Stimulated activated CD8-positive, alpha-beta memory T cell treated with anti-CD3 and anti-CD28 coated beads, Interleukin-7, amount 100 ng/mL, for 1 hour (primary cell): ENCODE measurements around the gene OR6T1.

ENCODE experiments used
- DNase-seq, 2 donors: peaks; one replicate each; pipeline ENCODE4 v3.0.0-alpha.2; 2020; ENCODE audit warnings: low read depth in 2 of 2

Gene OR6T1, protein sequence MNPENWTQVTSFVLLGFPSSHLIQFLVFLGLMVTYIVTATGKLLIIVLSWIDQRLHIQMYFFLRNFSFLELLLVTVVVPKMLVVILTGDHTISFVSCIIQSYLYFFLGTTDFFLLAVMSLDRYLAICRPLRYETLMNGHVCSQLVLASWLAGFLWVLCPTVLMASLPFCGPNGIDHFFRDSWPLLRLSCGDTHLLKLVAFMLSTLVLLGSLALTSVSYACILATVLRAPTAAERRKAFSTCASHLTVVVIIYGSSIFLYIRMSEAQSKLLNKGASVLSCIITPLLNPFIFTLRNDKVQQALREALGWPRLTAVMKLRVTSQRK

DNA sequence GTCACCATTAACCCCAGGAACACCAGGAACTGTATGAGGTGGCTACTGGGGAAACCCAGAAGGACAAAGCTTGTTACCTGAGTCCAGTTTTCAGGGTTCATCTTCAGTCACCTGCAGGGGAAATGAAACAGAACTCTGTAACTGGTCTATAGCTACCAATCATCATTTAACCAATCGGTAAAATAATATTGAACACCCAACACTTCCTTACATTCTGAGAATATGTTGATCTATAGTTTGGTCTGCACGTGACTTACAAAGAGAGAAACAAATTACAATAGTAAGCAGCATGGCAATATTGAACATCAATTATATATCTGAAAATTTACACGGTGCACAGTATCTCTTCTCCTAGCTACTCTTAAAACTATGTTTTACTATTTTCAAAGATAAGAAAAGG lies at the start of gene OR6T1:
Gene OR6T1, minus strand, starts transcription at position 101 of the 400 bp plus-strand sequence. Its CDS starts 0 bp downstream, at position 101.
- DNase-seq, result no peak

DNA sequence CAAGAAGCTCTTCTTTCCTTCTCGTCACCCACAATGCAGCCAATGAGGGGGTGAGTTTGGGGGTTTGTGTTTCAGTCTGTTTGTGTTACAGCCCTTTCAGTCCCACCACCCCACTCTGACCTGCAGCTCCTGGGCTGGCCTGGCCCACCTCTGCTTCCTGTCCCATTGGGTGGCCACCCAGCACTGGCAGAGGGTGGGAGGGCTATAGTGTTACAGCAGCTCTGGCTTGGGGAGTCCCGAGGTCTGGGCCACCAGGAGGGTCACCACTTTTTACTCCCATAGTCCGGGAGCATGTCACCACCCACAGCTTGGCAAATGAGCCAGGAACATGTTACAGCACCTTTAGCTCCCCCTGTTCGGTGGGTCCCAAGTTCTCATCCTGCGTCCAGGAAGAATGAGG lies 35.7 kb upstream of the OR6T1 start:
- DNase-seq, result no peak

DNA sequence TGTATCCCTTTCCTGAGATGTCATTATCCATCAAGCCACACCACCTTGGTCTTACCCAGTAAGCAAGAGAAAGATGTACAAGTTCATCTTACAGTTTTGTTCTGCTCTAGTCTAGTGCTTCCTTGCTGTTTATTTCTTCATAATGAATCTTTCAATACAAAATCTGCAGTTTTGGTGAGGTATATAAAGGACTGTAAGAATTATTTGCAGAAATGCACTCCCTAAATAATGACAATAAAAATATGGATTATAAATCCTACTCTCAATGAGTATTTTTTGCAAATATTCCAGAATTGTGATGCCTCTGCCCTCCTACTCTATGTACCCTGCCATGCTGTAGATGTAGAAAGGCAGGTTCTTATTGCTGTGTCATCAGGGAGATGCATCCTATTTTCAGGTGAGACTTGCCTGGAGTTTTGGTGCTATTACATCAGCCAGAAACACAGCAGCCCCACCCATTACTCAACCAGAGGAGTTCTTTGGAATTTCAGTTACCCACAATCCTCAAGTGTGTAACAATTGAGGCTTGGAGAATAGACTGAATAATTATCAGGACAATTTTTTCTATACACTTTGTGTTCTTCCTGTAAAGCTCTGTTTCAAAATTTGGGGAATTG lies 34.2 kb upstream of the OR6T1 start, which contains the start of gene OR10S1:
Gene OR10S1, minus strand, starts transcription at position 51 of the 617 bp plus-strand sequence. CDS start 117 bp downstream, outside the sequence.
- DNase-seq, result no peak

DNA sequence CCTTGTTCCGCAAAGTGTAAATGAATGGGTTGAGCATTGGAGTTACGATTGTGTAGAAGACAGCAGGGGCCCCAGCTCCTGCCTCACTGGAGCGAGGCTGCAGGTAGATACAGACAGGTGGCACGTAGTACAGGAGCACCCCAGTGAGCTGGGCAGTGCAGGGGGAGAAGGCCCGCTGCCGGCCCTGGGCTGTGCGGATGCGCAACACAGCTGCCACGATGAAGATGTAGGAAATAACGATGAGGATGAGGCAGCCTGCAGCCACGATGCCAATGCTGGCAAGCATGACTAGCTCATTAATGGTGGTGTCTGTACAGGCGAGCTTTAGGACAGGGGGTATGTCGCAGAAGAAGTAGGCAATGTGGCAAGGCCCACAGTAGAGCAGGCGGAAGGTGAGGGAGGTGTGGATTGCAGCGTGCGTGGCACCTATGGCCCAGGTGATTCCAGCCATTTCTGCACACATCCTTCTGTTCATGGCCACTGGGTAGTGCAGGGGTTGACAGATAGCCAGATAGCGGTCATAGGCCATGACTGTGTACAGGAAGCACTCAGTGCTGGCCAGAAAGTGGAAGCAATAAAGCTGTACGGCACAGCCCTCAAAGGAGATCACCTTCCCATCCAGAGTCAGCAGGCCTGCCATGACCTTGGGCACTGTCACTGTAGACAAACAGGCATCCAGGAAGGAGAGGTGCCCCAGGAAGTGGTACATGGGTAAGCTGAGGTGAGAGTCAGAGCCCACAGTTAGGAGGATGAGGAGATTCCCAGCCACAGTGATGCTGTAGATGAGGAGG lies 33.3 kb upstream of the OR6T1 start:
- no peak for DNase-seq

DNA sequence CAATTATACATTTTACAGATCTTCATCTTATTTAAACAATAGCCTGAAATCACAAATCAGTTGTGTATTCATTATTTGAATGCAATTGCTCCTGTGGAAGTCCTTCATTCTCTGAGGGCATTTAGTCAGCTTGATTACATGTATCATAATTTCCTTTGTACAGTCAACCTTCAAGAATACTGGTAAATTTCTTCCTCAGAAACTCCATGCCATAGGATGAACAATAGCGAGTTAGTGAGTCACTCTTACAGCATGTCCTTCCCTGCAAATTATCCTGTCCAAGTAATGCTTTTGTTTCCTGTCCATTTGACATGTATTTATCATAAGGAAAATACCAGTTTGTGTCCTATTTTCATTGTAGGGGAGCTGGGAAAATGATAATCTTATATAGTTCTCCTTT lies 30.2 kb upstream of the OR6T1 start:
- no peak for DNase-seq

DNA sequence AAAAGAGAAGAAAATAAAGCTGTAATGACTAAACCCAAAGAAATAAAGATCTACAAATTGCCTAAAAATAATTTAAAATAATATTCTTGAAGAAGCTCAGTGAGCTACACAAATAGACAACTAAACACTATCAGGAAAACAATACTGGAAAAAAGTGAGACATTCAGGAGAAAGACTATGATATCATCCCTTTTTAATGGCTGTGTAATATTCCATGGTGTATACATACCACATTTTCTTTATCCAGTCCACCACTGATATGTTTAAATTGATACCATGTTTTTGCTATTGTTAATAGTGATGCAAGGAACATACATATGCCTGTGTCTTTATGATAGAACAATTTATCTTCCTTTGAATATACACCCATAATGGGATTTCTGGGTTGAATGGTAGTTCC lies 13.1 kb upstream of the OR6T1 start:
- DNase-seq, result no peak

DNA sequence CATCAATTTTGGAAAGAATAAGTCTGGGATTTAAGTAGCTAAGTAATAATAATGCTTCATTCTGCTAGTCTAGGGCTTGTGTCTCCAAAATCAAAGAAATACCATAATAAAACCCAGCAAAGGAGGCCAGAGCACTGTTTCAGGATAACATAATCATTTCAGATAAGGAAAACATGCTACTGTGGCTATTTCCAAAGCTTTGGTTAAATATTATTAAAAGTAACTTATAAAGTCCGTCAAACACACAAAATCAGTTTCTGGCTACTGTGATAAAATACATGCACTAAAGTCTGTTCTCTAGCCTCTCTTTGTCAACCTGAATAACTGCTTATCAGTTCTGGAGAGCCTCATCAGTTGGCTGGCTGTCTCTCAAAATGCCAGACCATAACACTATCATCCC lies 1.5 kb upstream of the OR6T1 start:
- DNase-seq, result no peak

DNA sequence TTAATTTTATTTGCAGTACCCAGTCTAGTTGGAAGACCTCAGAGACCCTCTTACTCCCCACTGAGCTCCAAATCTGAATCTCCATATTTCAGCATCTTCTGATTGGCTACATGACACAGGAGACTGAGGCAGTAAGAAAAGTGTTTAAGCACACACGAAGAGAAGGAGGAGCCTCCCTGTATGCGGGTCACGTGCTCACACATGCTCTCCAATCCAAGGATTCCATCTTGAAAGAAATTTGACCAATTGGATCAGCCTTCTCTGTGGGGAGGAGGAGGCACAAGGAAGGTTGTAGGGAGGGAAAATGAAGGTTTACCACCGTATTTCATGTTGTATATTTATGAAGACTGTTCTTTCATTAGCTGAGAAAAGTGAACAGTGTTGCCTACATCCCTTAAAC lies 1.2 kb downstream of the OR6T1 start:
- no peak for DNase-seq

DNA sequence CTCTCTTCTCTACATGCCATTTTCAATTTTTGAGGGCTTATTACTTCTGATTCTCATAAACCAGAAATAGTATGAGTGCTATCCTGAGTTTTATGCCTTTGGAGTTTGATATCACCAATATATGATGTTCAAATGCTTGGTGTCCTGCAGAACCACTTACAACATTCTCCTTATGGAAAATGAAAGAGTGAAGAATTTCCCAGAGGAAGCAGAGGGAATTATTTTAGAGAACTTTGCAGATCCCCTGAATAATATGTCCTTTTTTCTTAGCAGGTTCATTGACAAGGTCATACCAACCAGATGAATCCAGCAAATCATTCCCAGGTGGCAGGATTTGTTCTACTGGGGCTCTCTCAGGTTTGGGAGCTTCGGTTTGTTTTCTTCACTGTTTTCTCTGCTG lies 4.3 kb downstream of the OR6T1 start, which contains the start of gene OR4D5:
Gene OR4D5, plus strand, starts transcription at position 301 of the 400 bp plus-strand sequence. Its CDS starts 0 bp downstream, at position 301.
- DNase-seq, result no peak

DNA sequence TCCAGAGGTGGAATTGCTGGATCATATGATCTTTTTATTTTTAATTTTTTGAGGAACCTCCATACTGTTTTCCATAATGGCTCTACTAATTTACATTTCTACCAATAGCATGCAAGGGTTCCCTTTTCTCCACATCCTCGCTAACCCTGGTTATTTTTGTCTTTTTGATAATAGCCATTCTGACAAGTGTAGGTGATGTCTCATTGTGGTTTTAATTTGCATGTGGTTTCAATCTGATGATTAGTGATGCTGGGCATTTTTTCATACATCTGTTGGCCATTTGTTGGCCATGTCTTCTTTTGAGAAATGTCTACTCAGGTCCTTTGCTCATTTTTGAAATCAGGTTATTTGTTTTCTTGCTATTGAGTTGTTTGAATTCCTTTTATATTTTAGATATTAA lies 19.6 kb downstream of the OR6T1 start:
- no peak for DNase-seq

DNA sequence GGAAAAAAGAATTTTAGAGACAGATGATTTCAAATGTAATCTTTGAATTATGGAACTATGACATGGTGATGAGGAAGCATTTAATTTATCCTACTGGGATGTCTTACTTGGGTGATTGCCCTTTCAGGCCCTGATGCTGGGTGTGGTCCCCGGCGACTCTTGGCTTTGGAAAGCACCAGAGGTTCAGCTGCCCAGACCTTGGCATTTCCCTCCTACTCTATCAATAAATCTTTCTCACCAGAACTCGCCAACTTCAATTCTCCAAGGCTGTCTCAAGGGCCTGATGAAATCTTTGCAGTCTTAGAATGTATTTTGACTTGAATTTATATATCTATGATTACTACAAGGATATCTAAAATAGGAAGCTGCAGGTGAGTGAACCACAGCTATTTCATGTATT lies 22.7 kb downstream of the OR6T1 start:
- DNase-seq, result no peak

DNA sequence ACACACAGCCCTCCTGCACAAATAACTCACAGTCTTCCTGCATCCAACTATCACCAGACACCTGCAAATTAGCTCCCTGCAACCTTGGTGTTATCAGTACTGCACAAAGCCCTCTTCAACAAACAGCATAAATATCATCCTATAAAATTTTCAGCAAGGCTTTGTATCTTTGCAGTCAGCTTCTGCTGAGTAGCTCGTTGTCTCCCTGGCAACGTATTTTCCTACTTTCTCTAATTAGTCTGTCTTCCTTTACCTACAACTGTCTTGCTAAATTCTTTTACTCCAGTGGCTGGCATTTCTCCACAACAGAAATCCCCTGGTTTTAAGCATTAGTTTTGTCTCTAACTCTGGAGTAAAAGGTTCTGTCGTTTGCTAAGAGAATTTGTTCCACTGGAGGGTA lies 37.8 kb downstream of the OR6T1 start:
- no peak for DNase-seq

DNA sequence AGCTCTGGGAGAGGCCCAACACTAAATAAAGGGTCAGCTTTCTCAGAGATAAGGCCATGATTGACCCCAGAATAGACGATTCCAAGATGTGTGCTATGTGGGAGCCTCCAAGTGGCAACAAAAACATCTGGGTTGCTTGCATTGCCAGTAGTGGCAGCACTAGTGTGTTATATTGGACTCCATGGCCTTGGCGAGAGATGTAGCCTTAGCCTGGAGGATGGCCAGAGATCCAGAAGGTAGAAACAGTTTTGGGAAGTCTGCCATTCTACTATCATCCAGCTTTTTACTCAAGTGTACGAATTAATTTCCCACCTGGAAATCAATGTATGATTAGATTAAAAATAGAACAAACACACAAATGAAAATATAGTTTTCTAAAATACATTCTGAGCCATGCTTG lies 38.7 kb downstream of the OR6T1 start:
- DNase-seq, result no peak

DNA sequence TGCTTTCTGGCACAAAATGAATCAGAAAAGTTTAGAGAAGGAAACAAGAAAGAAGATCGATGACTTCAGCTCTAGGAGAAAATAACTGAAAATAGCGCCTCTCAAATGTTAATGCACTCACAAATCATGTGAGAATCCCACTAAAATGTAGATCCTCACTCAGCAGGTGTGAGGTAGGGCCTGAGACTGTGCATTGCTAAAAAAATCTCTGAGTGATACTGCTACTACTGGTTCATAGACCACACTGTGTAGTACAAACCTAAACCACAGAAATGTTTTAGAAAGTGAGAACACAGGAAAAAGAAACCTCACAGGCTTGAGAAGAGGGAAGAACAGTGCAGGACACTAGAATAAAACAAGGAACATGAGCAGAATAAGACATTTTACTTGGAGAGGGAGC lies 39.7 kb downstream of the OR6T1 start:
- no peak for DNase-seq

DNA sequence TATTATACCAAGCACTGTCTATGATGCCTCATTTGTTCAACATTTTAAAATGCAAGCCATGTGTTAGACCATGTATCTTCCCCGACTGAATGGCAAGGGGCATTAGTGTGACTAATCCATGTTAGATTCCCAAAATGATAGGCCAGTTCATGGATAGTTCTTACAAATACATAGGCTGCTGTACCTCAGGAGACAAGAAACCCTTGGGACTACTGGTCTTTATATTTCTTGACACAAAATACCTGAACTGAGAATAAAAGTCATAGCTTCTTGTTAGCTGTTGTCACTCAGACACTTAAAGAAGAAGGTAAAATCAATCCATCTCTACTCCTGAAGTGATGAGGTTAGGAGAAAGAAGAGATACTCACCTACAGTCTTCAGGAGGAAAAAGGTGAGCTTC lies 41.8 kb downstream of the OR6T1 start, which contains the start of gene OR8D4:
Gene OR8D4, plus strand, starts transcription at position 301 of the 400 bp plus-strand sequence. CDS start 4,265 bp downstream, outside the sequence.
- no peak for DNase-seq

DNA sequence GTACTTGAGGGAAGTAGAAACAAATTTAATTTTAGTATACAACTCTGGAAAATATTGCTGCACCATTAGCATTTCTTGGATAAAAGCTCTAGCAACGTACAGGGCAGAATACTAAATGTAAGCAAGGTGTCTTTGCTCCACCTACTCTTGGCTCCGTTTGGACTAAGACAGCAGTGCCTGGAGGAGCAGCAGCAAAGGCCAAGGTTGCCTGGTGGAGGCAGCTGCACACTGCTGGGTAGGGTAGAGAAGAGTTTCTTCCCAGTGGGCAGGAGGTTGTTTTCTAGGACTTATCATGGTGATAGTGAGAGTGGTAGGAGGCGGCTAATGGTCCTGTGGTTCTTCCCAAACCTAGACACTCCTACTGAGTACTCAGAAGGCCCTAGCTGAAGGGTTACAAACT lies 43.8 kb downstream of the OR6T1 start:
- DNase-seq, result no peak
